Peyer's patch (tissue), 4 donors: Measurements from ENCODE around the gene EID2B. TPM values are rescaled to one million over a fixed set of nuclear protein-coding genes. Genes with fewer than 3 reads are reported as not detected.

Experiments used
- DNase-seq, 3 donors: peaks; one replicate each; pipeline ENCODE4 v3.0.0-alpha.2; 2017 to 2019
- H3K27ac ChIP-seq, 4 donors: fragments of 200-600 bp; sonication (generic); one replicate each; pipeline ENCODE4 v1.5.1; 2016 to 2019
- H3K27me3 ChIP-seq, 2 donors: fragments of 200-600 bp; sonication (generic); one replicate each; pipeline ENCODE4 v1.5.1; 2019
- H3K36me3 ChIP-seq, 3 donors: fragments of 200-600 bp; sonication (generic); one replicate each; pipeline ENCODE4 v1.5.1; 2016 to 2019
- H3K4me1 ChIP-seq, 4 donors: fragments of 200-600 bp; sonication (generic); one replicate each; pipeline ENCODE4 v1.5.1; 2016 to 2019
- H3K4me3 ChIP-seq, 4 donors: fragments of 200-600 bp; sonication (generic); 1 replicate in 3 of 4; 2 replicates in 1 of 4; pipeline ENCODE4 v1.5.1; 2016 to 2019; ENCODE audit warnings: mild to moderate bottlenecking in 1 of 4
- H3K9me3 ChIP-seq, 4 donors: fragments of 200-600 bp; sonication (generic); one replicate each; pipeline ENCODE4 v1.5.1; 2016 to 2019; ENCODE audit warnings: mild to moderate bottlenecking in 1 of 4
- POLR2A ChIP-seq, 2 donors: fragments of 450-650 bp; IDR thresholded peaks; one replicate each; pipeline ENCODE4 v1.5.1; 2017; ENCODE audit warnings: antibody characterized with exemption in 2 of 2, mild to moderate bottlenecking in 2 of 2, moderate library complexity in 2 of 2
- total RNA-seq, 4 donors: library from RNA; depleted of rRNA; stranded (reverse); fragments of >200 nt; gene quantifications; one replicate each; pipeline ENCODE4 v1.1.0, GENCODE V29; 2016
- TF ChIP-seq, protein P1 (sequence below), 6 experiments: fragments of 450-650 bp in 4 of 6; fragments of 200-600 bp in 2 of 6; sonication (generic) in 1 of 6; IDR thresholded peaks; one replicate each; pipeline ENCODE4 v1.5.1; 2017 to 2019; ENCODE audit warnings: antibody characterized with exemption in 6 of 6, mild to moderate bottlenecking in 3 of 6, moderate library complexity in 1 of 6

The EID2B gene
- total RNA-seq, 4 donors from 2014 or later, result 0.35 to 1.7 (median 1.1) TPM; not detected in 1

DNA sequence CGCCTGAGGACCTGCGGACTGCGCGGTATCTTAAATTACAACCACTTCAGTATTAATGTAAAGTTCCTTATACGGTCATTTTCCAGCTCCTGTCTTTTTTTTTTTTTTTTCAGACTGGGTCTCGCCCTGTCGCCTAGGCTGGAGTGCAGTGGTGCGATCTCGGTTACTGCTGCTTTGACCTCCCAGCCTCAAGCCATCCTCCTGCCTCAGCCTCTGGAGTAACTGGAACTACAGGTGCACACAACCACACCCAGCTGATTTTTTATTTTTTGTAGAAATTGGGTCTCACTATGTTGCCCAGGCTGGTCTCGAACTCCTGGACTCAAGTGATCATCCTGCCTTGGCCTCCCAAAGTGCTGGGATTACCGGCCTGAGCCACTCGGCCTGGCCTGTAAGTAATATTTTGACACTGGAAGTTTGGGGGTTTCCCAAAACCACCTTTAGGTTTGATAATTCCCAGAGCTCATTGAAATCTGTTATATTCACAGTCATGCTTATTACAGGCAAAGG, 406 bp upstream of the EID2B start:
- TF ChIP-seq, protein P1, sequence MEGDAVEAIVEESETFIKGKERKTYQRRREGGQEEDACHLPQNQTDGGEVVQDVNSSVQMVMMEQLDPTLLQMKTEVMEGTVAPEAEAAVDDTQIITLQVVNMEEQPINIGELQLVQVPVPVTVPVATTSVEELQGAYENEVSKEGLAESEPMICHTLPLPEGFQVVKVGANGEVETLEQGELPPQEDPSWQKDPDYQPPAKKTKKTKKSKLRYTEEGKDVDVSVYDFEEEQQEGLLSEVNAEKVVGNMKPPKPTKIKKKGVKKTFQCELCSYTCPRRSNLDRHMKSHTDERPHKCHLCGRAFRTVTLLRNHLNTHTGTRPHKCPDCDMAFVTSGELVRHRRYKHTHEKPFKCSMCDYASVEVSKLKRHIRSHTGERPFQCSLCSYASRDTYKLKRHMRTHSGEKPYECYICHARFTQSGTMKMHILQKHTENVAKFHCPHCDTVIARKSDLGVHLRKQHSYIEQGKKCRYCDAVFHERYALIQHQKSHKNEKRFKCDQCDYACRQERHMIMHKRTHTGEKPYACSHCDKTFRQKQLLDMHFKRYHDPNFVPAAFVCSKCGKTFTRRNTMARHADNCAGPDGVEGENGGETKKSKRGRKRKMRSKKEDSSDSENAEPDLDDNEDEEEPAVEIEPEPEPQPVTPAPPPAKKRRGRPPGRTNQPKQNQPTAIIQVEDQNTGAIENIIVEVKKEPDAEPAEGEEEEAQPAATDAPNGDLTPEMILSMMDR (IDR thresholded peaks at IDR 0.05), result no peak
- TF ChIP-seq POLR2A (IDR thresholded peaks at IDR 0.05), result no peak
- Histone ChIP-seq H3K4me3 (peak overlapping the region in 2 of 4 donors; percentile 84 to 86), H3K9me3 (no peaks in the 10 kb centered on the region), H3K4me1 (peaks cover 0 to 15% (median 8%) of the 10 kb centered on the region in 4 donors), H3K36me3 (no peaks in the 10 kb centered on the region), H3K27ac (no peak overlapping the region), H3K27me3 (no peaks in the 10 kb centered on the region)
- DNase-seq, result peak in 1 of 3 donors; percentile 25

DNA sequence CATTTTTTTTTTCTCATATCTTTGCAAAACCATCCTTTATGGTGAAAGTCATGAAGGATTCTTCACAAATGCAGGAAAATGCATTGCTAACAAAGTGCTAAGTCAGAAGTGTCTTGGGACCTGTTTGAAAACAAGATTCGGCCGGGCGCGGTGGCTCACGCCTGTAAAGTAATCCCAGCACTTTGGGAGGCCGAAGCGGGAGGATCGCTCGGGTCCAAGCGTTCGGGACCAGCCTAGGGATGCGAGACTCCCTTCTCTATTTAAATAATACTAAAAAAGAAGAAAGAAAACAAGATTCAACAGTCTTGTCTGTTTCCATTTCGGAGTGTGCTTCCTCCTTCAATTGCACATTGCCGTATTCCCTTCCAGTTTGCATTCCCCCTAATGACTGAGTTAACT, 819 bp downstream of the EID2B start:
- H3K36me3 ChIP-seq, result no peaks in the 10 kb centered on the region
- TF ChIP-seq, protein P1 (IDR thresholded peaks at IDR 0.05), result no peak
- no peak for TF ChIP-seq POLR2A (IDR thresholded peaks at IDR 0.05)
- H3K27ac ChIP-seq, result peak overlapping the region; percentile 58 to 91 (median 76)
- peak overlapping the region; percentile 71 to 86 (median 83) for H3K4me3 ChIP-seq
- no peaks in the 10 kb centered on the region for H3K9me3 ChIP-seq
- peaks cover 0 to 11% (median 8%) of the 10 kb centered on the region in 4 donors for H3K4me1 ChIP-seq
- no peak for DNase-seq
- H3K27me3 ChIP-seq, result no peaks in the 10 kb centered on the region

DNA sequence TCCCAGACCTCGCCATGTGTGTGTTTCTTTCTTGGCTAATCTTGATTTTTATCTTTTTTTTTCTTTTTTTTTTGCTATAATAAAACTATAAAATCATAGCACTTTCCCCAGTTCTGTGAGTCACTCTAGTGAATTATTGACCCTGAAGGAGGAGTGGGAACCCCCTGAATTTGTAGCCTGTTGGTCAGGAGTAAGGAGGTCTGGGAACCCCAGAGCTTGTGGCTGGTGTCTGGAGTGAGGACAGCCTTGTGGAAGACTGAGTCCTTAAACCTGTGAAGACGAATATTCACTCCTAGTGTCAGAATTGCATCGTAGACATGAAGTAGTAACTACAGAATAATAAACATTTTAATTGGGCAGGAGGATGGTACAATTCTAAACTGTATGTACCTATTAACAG, 7.4 kb downstream of the EID2B start:
- no peak for DNase-seq

DNA sequence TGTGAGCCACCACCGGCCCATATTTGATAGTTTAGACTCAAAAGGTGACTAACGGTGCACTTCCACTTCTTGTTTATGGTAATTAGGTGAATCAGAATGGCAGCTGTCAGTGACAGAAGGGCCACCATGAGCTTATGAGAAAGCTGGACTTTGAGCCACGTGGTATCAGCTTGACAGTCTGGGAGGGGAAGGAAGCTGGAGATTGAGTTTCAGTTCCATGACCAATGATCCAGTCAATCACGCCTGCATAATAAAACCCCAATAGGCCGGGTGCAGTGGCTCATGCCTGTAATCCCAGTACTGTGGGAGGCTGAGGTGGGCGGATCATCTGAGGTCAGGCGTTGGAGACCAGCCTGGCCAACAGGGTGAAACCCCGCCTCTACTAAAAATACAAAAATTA, 8.2 kb downstream of the EID2B start:
- H3K9me3 ChIP-seq, result no peaks in the 10 kb centered on the region
- peak in 1 of 3 donors; percentile 77 for DNase-seq
- no peaks in the 10 kb centered on the region for H3K27me3 ChIP-seq
- no peak overlapping the region for H3K4me3 ChIP-seq
- TF ChIP-seq, protein P1 (IDR thresholded peaks at IDR 0.05), result no peak
- no peak for TF ChIP-seq POLR2A (IDR thresholded peaks at IDR 0.05)
- H3K4me1 ChIP-seq, result peaks cover 0 to 6% (median 0%) of the 10 kb centered on the region in 4 donors
- peak overlapping the region in 1 of 4 donors; percentile 26 for H3K27ac ChIP-seq
- H3K36me3 ChIP-seq, result no peaks in the 10 kb centered on the region

More for the DNA sequence above, 7.4 kb downstream of the EID2B start:
- Histone ChIP-seq H3K27me3 (no peaks in the 10 kb centered on the region), H3K36me3 (no peaks in the 10 kb centered on the region), H3K4me3 (no peak overlapping the region), H3K27ac (no peak overlapping the region), H3K9me3 (no peaks in the 10 kb centered on the region), H3K4me1 (peaks cover 0 to 6% (median 0%) of the 10 kb centered on the region in 4 donors)
- TF ChIP-seq POLR2A (IDR thresholded peaks at IDR 0.05), result no peak
- TF ChIP-seq, protein P1 (IDR thresholded peaks at IDR 0.05), result no peak

DNA sequence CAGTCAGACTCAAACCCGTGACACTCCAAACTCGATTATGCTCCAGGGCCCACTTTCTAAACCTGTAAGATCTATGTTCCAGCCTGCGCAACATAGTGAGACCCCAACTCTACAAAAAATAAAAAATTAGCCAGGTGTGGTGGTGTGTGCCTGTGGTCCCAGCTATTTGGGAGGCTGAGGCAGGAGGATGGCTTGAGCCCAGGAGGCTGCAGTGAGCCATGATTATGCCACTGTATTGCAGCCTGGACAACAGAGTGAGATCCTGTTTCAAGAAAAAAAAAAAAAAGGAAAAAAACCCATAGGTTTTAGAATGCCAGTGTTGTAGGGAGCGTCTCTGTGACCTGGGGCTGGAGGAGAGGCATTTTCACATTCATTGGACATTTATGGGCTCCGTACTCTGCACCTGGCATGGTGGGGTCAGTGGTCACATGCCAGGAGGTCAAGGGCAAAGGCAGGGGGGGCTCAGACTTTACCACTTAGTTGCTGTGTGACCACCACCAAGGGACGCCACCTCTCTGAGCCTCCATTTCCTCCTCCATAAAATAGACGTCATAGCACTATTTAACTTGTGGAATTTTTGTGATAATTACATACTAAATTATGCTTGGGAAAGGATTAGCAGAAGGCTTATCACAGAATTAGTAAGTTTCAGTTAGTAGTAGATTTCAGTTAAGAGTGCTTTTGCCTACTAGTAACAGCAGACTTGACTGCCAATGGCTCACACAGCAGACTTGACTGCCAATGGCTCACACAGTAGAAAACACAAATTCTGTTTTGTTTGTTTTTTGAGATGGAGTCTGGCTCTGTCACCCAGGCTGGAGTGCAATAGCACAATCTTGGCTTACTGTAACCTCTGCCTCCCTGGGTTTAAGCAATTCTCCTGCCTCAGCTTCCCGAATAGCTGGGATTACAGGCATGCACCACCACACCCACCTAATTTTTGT, 11.8 kb downstream of the EID2B start:
- Histone ChIP-seq H3K4me3 (no peak overlapping the region), H3K27me3 (peaks cover 0 to 4% of the 10 kb centered on the region in 2 donors), H3K27ac (no peak overlapping the region), H3K9me3 (no peaks in the 10 kb centered on the region), H3K4me1 (peaks cover 0 to 9% (median 3%) of the 10 kb centered on the region in 4 donors), H3K36me3 (no peaks in the 10 kb centered on the region)
- DNase-seq, result no peak
- no peak for TF ChIP-seq POLR2A (IDR thresholded peaks at IDR 0.05)
- TF ChIP-seq, protein P1 (IDR thresholded peaks at IDR 0.05), result no peak
